ENCODE data around the gene RBM20. TPM values are rescaled to one million over a fixed set of nuclear protein-coding genes. Genes with fewer than 3 reads are reported as not detected.
"Not testable (repeated sequence)": the region's sequence is repeated elsewhere in the genome, so short reads cannot be mapped to it uniquely, and the experiment has no call there.

The RBM20 gene
- total RNA-seq, 1 donor from 2014 or later, result 0.05 TPM

DNA sequence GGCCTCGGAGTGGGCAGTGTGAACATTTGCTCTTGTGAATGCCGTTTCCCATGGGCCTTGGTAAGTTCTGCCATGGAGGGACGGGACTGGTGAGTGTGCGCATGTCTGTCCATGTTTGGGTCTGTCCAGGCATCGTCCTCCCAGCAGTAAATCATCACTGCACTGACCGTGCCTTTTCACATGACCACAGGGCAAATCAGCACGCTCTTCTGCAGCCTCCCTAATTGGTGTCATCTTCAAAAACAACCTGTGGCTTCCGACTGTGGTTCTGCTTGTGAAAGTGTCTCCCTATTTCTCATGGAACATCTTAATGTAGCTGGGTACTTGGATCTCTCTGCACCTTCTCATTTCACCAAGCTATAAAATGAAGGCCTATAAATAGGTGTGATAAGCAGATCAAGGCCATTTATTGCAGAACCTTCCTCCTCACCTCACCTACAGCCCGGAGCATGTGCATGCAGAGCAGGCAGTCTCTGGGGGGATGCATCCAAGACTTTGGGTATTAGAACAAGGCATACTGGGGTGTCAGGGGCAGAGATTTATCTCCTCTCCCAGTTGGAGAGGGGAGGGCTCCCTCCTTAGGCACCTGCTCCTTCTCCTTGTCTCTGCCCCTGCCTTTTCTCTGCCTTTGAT is 77.4 kb downstream of the RBM20 start:
- Mint-ChIP-seq H3K4me3 (no peak overlapping the region), H3K36me3 (ENCODE audit: low read depth) (no peaks in the 10 kb centered on the region)
- intact Hi-C loops (cut with micrococcal nuclease), result loop anchor here (5.0 kb wide), 1 partner anchor 109 kb away; no protein-coding TSS in a partner anchor

GRCh38 chr10:110723224-110723891 is 79.2 kb downstream of the RBM20 start:
- Mint-ChIP-seq H3K27ac (no peak overlapping the region), H3K4me1 (peaks cover 17% of the 10 kb centered on the region), H3K36me3 (ENCODE audit: low read depth) (no peaks in the 10 kb centered on the region), H3K4me3 (no peak overlapping the region), H3K9me3 (no peaks in the 10 kb centered on the region), H3K27me3 (no peaks in the 10 kb centered on the region)
- DNase-seq, result no peak
- intact Hi-C loops (cut with micrococcal nuclease), result loop anchor here (5.0 kb wide), 1 partner anchor 111 kb away; no protein-coding TSS in a partner anchor

More for the DNA sequence above, 77.4 kb downstream of the RBM20 start:
- H3K27ac Mint-ChIP-seq, result no peak overlapping the region
- DNase-seq, result no peak
- H3K27me3 Mint-ChIP-seq, result no peaks in the 10 kb centered on the region
- H3K9me3 Mint-ChIP-seq, result no peaks in the 10 kb centered on the region
- peaks cover 17% of the 10 kb centered on the region for H3K4me1 Mint-ChIP-seq

DNA sequence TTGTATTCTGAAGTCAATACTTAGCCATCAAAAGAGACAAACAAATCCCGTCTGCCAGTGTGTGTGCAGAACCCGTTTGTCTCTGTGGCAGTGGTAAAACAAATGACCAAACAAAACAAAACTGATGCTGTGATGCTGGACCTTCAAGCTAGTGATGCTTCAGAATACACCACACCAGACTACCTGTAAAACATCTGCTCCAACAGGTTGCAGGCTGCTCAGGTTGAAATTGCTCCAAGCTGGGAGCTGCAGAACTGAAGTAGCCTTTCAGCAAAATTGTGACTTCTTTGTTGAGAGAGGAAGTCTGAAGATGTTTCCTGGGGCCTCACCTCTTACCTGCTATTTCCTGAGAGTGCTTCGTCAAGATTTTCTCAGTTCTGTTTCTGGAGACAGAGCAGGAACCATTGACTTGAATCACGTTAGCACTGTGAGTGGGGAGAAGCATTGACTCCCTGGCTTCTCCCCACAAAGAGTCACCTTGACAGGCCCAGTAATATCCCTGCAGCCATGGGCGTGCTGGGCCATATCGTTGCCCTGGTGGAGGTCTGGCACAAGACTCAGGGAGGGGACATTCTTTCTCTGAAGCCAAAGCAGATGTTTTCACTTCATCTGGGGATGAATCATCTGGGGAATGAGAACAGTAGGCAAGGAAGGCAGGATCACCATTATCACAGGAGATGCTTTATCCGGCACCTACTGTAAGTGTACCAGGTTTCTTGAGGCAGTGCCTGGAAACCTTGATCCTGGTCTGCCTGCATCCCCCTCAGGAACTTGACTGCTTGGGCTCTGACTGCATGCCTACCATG is 80.2 kb downstream of the RBM20 start:
- DNase-seq, result peak; percentile 63
- H3K27ac Mint-ChIP-seq, result no peak overlapping the region
- peak overlapping the region; percentile 45 for H3K4me3 Mint-ChIP-seq
- H3K27me3 Mint-ChIP-seq, result no peaks in the 10 kb centered on the region
- peaks cover 17% of the 10 kb centered on the region for H3K4me1 Mint-ChIP-seq
- no peaks in the 10 kb centered on the region for H3K9me3 Mint-ChIP-seq
- no peaks in the 10 kb centered on the region for H3K36me3 Mint-ChIP-seq (ENCODE audit: low read depth)
- intact Hi-C loops (cut with micrococcal nuclease), result loop anchor here (5.0 kb wide), 1 partner anchor 112 kb away; no protein-coding TSS in a partner anchor

GRCh38 chr10:110724937-110725336 is 80.8 kb downstream of the RBM20 start:
- no peak overlapping the region for H3K27ac Mint-ChIP-seq

DNA sequence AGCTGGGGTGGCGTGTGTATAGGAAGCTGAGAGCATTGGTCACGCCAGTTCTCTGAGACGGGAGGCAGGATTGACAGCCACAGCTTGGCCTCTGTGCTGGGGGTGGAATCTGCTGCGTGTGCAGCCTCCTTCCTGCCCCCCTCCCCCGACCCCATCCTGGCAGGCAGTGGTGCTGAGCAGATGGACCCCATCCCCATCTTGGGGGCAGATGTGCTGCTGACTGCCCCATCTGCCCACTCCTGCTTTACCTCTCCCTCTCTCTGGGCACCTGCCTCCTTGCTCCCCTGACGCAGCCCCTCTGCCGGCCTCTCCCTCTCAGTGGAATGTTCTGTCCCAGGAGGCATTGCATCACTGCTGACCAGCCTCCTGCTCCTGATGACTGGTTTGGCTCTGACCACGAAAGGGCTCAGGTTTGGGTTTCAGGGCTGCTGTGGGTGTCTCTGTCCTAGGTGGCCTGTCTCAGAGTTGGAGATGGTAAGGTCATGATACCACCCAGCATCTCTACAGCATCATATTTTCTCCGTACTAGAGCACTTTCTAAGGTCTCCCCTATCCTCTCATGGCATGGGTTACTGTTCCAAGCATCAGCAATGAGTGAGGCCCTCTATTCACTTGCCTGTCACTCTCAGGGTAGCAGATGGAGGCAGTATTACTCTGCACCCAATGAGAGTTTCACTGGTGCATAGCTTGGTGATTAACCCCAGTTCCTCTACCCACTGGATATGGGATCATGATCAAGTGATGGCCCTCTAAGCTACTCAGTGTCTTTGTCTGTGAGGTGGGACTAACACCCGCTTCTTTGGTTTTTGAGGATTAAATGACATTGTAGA is 81.9 kb downstream of the RBM20 start:
- intact Hi-C loops (cut with micrococcal nuclease), result no loop called here
- peaks cover 4% of the 10 kb centered on the region for H3K27me3 Mint-ChIP-seq
- no peak overlapping the region for H3K4me3 Mint-ChIP-seq
- H3K4me1 Mint-ChIP-seq, result peaks cover 17% of the 10 kb centered on the region
- no peak overlapping the region for H3K27ac Mint-ChIP-seq
- no peaks in the 10 kb centered on the region for H3K9me3 Mint-ChIP-seq
- no peak for DNase-seq
- H3K36me3 Mint-ChIP-seq (ENCODE audit: low read depth), result no peaks in the 10 kb centered on the region

More at GRCh38 chr10:110724937-110725336, 80.8 kb downstream of the RBM20 start:
- H3K9me3 Mint-ChIP-seq, result no peaks in the 10 kb centered on the region
- no peak overlapping the region for H3K4me3 Mint-ChIP-seq
- peaks cover 17% of the 10 kb centered on the region for H3K4me1 Mint-ChIP-seq
- no peaks in the 10 kb centered on the region for H3K27me3 Mint-ChIP-seq
- DNase-seq, result no peak
- no peaks in the 10 kb centered on the region for H3K36me3 Mint-ChIP-seq (ENCODE audit: low read depth)
- intact Hi-C loops (cut with micrococcal nuclease), result loop anchor here (5.0 kb wide), 1 partner anchor 113 kb away; no protein-coding TSS in a partner anchor

GRCh38 chr10:110727785-110728184 is 83.6 kb downstream of the RBM20 start:
- H3K36me3 Mint-ChIP-seq (ENCODE audit: low read depth); intact Hi-C loops (cut with micrococcal nuclease); H3K4me3 Mint-ChIP-seq; H3K27ac Mint-ChIP-seq; H3K9me3 Mint-ChIP-seq; DNase-seq: not testable (repeated sequence)
- peaks cover 17% of the 10 kb centered on the region for H3K4me1 Mint-ChIP-seq
- peaks cover 20% of the 10 kb centered on the region for H3K27me3 Mint-ChIP-seq

GRCh38 chr10:110730345-110731050 is 86.4 kb downstream of the RBM20 start:
- no peaks in the 10 kb centered on the region for H3K36me3 Mint-ChIP-seq (ENCODE audit: low read depth)
- no peak for DNase-seq
- peaks cover 40% of the 10 kb centered on the region for H3K27me3 Mint-ChIP-seq
- H3K9me3 Mint-ChIP-seq, result no peaks in the 10 kb centered on the region
- H3K4me3 Mint-ChIP-seq, result no peak overlapping the region
- intact Hi-C loops (cut with micrococcal nuclease), result no loop called here
- no peak overlapping the region for H3K27ac Mint-ChIP-seq
- peaks cover 7% of the 10 kb centered on the region for H3K4me1 Mint-ChIP-seq

GRCh38 chr10:110733218-110733952 is 89.2 kb downstream of the RBM20 start:
- peak overlapping the region; percentile 9 for H3K4me3 Mint-ChIP-seq
- H3K27ac Mint-ChIP-seq, result no peak overlapping the region
- DNase-seq, result no peak
- H3K36me3 Mint-ChIP-seq (ENCODE audit: low read depth), result no peaks in the 10 kb centered on the region
- peaks cover 45% of the 10 kb centered on the region for H3K27me3 Mint-ChIP-seq
- no peaks in the 10 kb centered on the region for H3K9me3 Mint-ChIP-seq
- H3K4me1 Mint-ChIP-seq, result peaks cover 7% of the 10 kb centered on the region
- intact Hi-C loops (cut with micrococcal nuclease), result no loop called here

DNA sequence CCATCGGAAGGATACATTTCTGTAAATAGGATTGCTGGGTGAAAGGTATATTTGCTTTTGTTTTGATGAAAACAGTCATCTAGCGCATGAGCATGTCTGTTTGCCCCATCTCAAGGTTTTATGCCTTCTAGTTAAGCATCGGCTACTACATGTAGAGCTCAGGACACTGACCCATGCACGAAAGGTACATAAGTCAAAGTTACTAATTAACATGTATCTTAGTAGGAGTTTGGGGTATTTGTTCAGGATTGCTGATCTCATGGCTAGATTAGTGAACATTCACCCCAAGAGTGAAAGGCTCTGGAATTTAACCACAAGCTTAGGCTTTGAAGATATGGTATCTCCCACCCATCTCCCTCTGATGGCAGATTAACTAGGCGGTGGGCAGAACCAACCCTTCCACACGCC is 91.5 kb downstream of the RBM20 start:
- peaks cover 12% of the 10 kb centered on the region for H3K4me1 Mint-ChIP-seq
- H3K27ac Mint-ChIP-seq, result no peak overlapping the region
- intact Hi-C loops (cut with micrococcal nuclease), result no loop called here
- DNase-seq, result no peak
- peaks cover 44% of the 10 kb centered on the region for H3K27me3 Mint-ChIP-seq
- no peaks in the 10 kb centered on the region for H3K36me3 Mint-ChIP-seq (ENCODE audit: low read depth)
- no peak overlapping the region for H3K4me3 Mint-ChIP-seq
- H3K9me3 Mint-ChIP-seq, result no peaks in the 10 kb centered on the region

DNA sequence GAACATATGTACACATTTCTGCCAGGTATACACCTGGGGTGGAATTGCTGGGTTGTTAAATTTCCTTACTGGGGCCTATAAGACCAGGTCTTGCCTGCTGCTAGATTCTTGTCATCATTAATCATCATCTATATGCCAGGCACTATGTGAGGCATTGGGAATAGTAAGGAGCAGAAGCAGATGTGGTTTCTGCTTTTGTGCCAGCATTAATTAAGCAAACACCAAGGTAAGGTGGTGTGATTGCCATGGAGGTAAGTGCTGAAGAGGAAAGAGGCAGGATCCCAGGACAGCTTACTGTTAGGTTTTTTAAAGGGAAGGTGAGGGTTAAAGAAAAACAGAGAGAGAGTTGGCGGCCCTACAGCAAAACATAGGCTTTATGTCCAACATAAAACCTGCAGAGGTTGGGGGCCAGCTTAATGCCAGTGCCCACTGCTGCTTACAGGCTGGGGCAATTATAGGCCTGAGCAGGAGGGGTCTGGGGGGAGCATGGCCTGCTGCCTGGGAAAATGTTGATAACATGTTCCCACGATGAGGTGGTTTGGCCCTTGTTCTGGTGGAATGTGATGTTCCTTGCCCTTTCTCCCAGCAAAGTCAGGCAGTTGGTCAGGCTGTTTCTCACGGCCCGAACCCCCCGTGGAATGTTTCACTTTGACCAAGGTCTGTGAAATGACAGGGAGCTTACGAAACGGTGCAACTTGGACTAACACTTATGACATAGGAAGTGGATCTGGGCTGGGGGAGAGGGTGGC is 93.9 kb downstream of the RBM20 start:
- Mint-ChIP-seq H3K27me3 (peaks cover 22% of the 10 kb centered on the region), H3K4me3 (no peak overlapping the region), H3K9me3 (no peaks in the 10 kb centered on the region), H3K4me1 (peaks cover 24% of the 10 kb centered on the region), H3K27ac (no peak overlapping the region), H3K36me3 (ENCODE audit: low read depth) (no peaks in the 10 kb centered on the region)
- intact Hi-C loops (cut with micrococcal nuclease), result no loop called here
- DNase-seq, result no peak

DNA sequence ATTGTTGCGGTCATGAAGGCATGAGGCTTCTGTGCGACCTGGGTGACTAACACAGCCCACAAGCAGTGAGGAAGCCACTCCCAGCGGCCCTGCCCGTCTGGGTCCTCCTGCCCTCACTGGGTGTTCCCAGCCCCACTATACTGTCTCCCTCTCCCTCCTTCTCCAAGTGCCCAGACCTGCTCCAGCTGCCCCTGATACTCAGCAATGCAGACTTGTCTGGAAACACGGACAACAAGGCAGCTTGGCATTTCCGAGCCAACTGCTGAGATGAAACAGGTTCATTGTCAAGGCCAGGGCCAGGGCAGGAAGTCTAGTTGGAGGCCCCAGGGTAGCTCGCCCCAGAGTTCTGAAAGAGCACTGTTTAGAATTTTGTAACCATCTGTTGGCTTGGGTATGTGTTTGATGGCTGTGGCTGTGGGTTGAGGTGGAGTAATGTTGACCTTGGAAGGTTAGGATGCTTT is 95.7 kb downstream of the RBM20 start:
- peaks cover 17% of the 10 kb centered on the region for H3K4me1 Mint-ChIP-seq
- no peak overlapping the region for H3K27ac Mint-ChIP-seq
- intact Hi-C loops (cut with micrococcal nuclease), result no loop called here
- no peaks in the 10 kb centered on the region for H3K36me3 Mint-ChIP-seq (ENCODE audit: low read depth)
- H3K9me3 Mint-ChIP-seq, result no peaks in the 10 kb centered on the region
- H3K27me3 Mint-ChIP-seq, result peaks cover 8% of the 10 kb centered on the region
- peak; percentile 64 for DNase-seq
- H3K4me3 Mint-ChIP-seq, result no peak overlapping the region

GRCh38 chr10:110742801-110743200 is 98.7 kb downstream of the RBM20 start:
- H3K36me3 Mint-ChIP-seq (ENCODE audit: low read depth), result no peaks in the 10 kb centered on the region
- H3K4me3 Mint-ChIP-seq, result peak overlapping the region; percentile 68
- H3K4me1 Mint-ChIP-seq, result peaks cover 31% of the 10 kb centered on the region
- no peak for DNase-seq
- intact Hi-C loops (cut with micrococcal nuclease), result no loop called here
- H3K27me3 Mint-ChIP-seq, result no peaks in the 10 kb centered on the region
- H3K27ac Mint-ChIP-seq, result no peak overlapping the region
- no peaks in the 10 kb centered on the region for H3K9me3 Mint-ChIP-seq

Data from activated CD4-positive, alpha-beta T cell treated with anti-CD3 and anti-CD28 coated beads, Interleukin-2, amount 10 ng/mL, durations not matched to agents 24 days and 14 days (primary cell).